ENCODE measurements around the gene FOXF1. TPM values are rescaled to one million over a fixed set of nuclear protein-coding genes. Genes with fewer than 3 reads are reported as not detected.

Gene FOXF1
- total and polyA plus RNA-seq, 2 experiments from 2014 or later, result 1.5 to 4.2 TPM

GRCh38 chr16:86465434-86465833 lies 44.9 kb upstream of the FOXF1 start:
- Histone ChIP-seq H3K4me3 (no peak overlapping the region), H3K9me3 (ENCODE audit: low read depth) (no peaks in the 10 kb centered on the region), H3K9me2 (ENCODE audit: insufficient read depth) (no peaks in the 10 kb centered on the region), H3F3A (ENCODE audit: insufficient read depth) (no peaks in the 10 kb centered on the region), H3K79me2 (ENCODE audit: insufficient read depth) (no peaks in the 10 kb centered on the region), H3K9ac (no peak overlapping the region), H4K20me1 (ENCODE audit: insufficient read depth) (no peaks in the 10 kb centered on the region), H2AFZ (no peak overlapping the region), H3K36me3 (ENCODE audit: low read depth) (no peaks in the 10 kb centered on the region), H3K27ac (no peak overlapping the region), H3K27me3 (replicated peaks; ENCODE audit: insufficient read depth) (peaks cover 12% of the 10 kb centered on the region), H3K4me2 (ENCODE audit: unreplicated experiment) (no peak overlapping the region), H3K4me1 (ENCODE audit: insufficient read depth) (no peaks in the 10 kb centered on the region)
- no peak for DNase-seq
- TF ChIP-seq EZH2phosphoT487 (IDR thresholded peaks at IDR 0.05; ENCODE audit: insufficient read depth, low read depth), result no peak
- no peak for TF ChIP-seq EZH2 (IDR thresholded peaks at IDR 0.05; ENCODE audit: insufficient read depth, poor library complexity, severe bottlenecking)
- in situ Hi-C loops (cut with MboI), result no loop called here
- 50 to 56% methylated on average over 1 to 2 of the region's 2 CpGs for WGBS, 2 experiments (ENCODE audit: low coverage in 1 of 2, low lambda C conversion rate in 2 of 2, missing lambda C conversion rate in 2 of 2)

- Histone ChIP-seq H3K79me2 (ENCODE audit: insufficient read depth) (no peaks in the 10 kb centered on the region), H3K36me3 (ENCODE audit: low read depth) (no peaks in the 10 kb centered on the region), H3K4me2 (ENCODE audit: unreplicated experiment) (no peak overlapping the region), H3K9me2 (ENCODE audit: insufficient read depth) (no peaks in the 10 kb centered on the region), H3K9me3 (ENCODE audit: low read depth) (no peaks in the 10 kb centered on the region), H4K20me1 (ENCODE audit: insufficient read depth) (no peaks in the 10 kb centered on the region), H3K27me3 (replicated peaks; ENCODE audit: insufficient read depth) (peaks cover 18% of the 10 kb centered on the region), H3K9ac (no peak overlapping the region), H2AFZ (no peak overlapping the region), H3K4me1 (ENCODE audit: insufficient read depth) (no peaks in the 10 kb centered on the region), H3F3A (ENCODE audit: insufficient read depth) (no peaks in the 10 kb centered on the region), H3K4me3 (no peak overlapping the region), H3K27ac (no peak overlapping the region)
- no peak for DNase-seq
- TF ChIP-seq EZH2 (IDR thresholded peaks at IDR 0.05; ENCODE audit: insufficient read depth, poor library complexity, severe bottlenecking), result no peak
- TF ChIP-seq EZH2phosphoT487 (IDR thresholded peaks at IDR 0.05; ENCODE audit: insufficient read depth, low read depth), result no peak
- in situ Hi-C loops (cut with MboI), result no loop called here
- 80 to 81% methylated on average over 29 of the region's 29 CpGs for WGBS, 2 experiments (ENCODE audit: low coverage in 1 of 2, low lambda C conversion rate in 2 of 2, missing lambda C conversion rate in 2 of 2)
Observed at GRCh38 chr16:86466696-86467406, 43.5 kb upstream of the FOXF1 start.

GRCh38 chr16:86467490-86467889 lies 42.8 kb upstream of the FOXF1 start:
- Histone ChIP-seq H2AFZ (no peak overlapping the region), H3K9ac (no peak overlapping the region), H3K9me2 (ENCODE audit: insufficient read depth) (no peaks in the 10 kb centered on the region), H3K4me1 (ENCODE audit: insufficient read depth) (no peaks in the 10 kb centered on the region), H3K4me2 (ENCODE audit: unreplicated experiment) (no peak overlapping the region), H3K27me3 (replicated peaks; ENCODE audit: insufficient read depth) (peaks cover 18% of the 10 kb centered on the region), H3K9me3 (ENCODE audit: low read depth) (no peaks in the 10 kb centered on the region), H3F3A (ENCODE audit: insufficient read depth) (no peaks in the 10 kb centered on the region), H3K79me2 (ENCODE audit: insufficient read depth) (no peaks in the 10 kb centered on the region), H3K36me3 (ENCODE audit: low read depth) (no peaks in the 10 kb centered on the region), H3K27ac (no peak overlapping the region), H3K4me3 (no peak overlapping the region), H4K20me1 (ENCODE audit: insufficient read depth) (no peaks in the 10 kb centered on the region)
- in situ Hi-C loops (cut with MboI), result no loop called here
- TF ChIP-seq EZH2phosphoT487 (IDR thresholded peaks at IDR 0.05; ENCODE audit: insufficient read depth, low read depth), result no peak
- no peak for TF ChIP-seq EZH2 (IDR thresholded peaks at IDR 0.05; ENCODE audit: insufficient read depth, poor library complexity, severe bottlenecking)
- no peak for DNase-seq
- 75 to 78% methylated on average over 8 of the region's 8 CpGs for WGBS, 2 experiments (ENCODE audit: low coverage in 1 of 2, low lambda C conversion rate in 2 of 2, missing lambda C conversion rate in 2 of 2)

- H3K9me2 ChIP-seq (ENCODE audit: insufficient read depth), result no peaks in the 10 kb centered on the region
- no peaks in the 10 kb centered on the region for H3K4me1 ChIP-seq (ENCODE audit: insufficient read depth)
- no peaks in the 10 kb centered on the region for H3F3A ChIP-seq (ENCODE audit: insufficient read depth)
- H2AFZ ChIP-seq, result no peak overlapping the region
- 51 to 58% methylated on average over 9 of the region's 9 CpGs for WGBS, 2 experiments (ENCODE audit: low coverage in 1 of 2, low lambda C conversion rate in 2 of 2, missing lambda C conversion rate in 2 of 2)
- H4K20me1 ChIP-seq (ENCODE audit: insufficient read depth), result no peaks in the 10 kb centered on the region
- in situ Hi-C loops (cut with MboI), result no loop called here
- TF ChIP-seq EZH2 (IDR thresholded peaks at IDR 0.05; ENCODE audit: insufficient read depth, poor library complexity, severe bottlenecking), result no peak
- no peak for TF ChIP-seq EZH2phosphoT487 (IDR thresholded peaks at IDR 0.05; ENCODE audit: insufficient read depth, low read depth)
- no peaks in the 10 kb centered on the region for H3K36me3 ChIP-seq (ENCODE audit: low read depth)
- H3K4me3 ChIP-seq, result no peak overlapping the region
- DNase-seq, result no peak
- no peak overlapping the region for H3K4me2 ChIP-seq (ENCODE audit: unreplicated experiment)
- no peaks in the 10 kb centered on the region for H3K9me3 ChIP-seq (ENCODE audit: low read depth)
- no peaks in the 10 kb centered on the region for H3K79me2 ChIP-seq (ENCODE audit: insufficient read depth)
- peaks cover 30% of the 10 kb centered on the region for H3K27me3 ChIP-seq (replicated peaks; ENCODE audit: insufficient read depth)
- H3K9ac ChIP-seq, result no peak overlapping the region
- no peak overlapping the region for H3K27ac ChIP-seq
Observed at GRCh38 chr16:86470964-86471363, 39.4 kb upstream of the FOXF1 start.
